ENCODE data around the gene VRK3.

The VRK3 gene

DNA sequence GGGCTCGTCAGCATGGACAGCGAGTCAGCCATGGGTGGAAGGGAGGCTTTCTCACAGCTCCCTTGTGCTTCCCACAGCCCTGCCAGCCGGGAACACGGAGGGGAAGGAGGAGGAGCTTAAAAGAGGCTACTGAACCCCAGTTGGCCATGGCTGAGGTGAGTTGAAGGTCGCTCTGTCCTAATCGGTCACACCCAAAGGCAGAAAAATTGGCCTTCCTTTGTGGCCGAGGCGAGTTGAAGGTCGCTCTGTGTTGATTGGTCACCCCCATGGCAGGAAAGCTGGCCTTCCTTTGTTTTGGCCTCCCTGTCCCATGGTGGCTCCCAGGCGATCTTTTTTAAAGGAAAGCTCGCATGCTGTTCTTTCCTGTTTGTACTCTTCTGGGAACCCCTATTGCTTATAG, 5.8 kb upstream of the VRK3 start:
- no peak for DNase-seq (ENCODE audit: low spot score)

- DNase-seq (ENCODE audit: low spot score): no peak
These were observed 5.1 kb upstream of the VRK3 start for GRCh38 chr19:50030225-50030624.

- DNase-seq (ENCODE audit: low spot score): no peak
These were observed 1.4 kb upstream of the VRK3 start for GRCh38 chr19:50026550-50026906.

GRCh38 chr19:50025794-50026549, 800 bp upstream of the VRK3 start, which contains the start of gene ZNF473:
TSS of gene ZNF473 (plus strand) at chr19:50026005. CDS start at chr19:50031083, 5,078 bp downstream.
- DNase-seq (ENCODE audit: low spot score): peak; percentile 88

GRCh38 chr19:50024719-50025021, 502 bp downstream of the VRK3 start:
- no peak for DNase-seq (ENCODE audit: low spot score)

DNA sequence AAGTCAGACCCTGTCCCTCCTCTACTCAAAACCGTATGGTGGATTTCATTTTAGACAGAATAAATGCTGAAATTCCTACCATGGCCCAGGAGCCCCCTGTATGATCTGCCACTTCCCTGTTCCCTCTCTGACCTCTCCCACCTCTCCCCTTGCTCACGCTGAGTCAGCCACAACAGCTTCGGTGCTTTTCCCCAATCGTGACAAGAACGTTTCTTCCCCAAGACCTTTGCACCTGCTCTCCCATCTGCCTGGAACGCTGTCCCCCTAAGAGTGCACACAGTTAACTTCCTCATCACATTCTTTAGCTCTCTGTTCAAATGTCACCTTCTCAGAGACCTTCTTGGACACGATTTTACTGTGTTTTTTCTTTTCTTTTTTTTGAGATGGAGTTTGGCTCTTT, 2.3 kb downstream of the VRK3 start:
- no peak for DNase-seq (ENCODE audit: low spot score)

DNA sequence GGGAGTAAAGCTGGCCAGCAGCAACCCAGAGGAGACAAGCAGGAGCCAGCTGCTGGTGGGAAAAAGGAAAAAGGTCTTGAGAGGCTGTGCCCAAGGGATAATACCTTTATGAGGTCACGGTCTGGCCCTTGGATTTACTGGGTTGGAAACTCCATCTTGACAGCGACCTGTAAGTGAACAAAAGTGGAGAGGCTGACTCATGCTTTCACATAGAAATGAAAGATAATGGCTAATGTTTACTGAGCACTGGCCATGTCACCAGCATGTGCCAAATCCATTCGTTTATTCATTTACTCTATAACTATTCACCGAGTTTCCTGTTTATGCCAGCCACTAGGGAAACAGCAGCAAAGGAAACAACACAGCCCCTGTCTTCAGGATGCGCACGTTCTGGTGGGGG, 4.7 kb downstream of the VRK3 start:
- DNase-seq (ENCODE audit: low spot score): no peak

DNA sequence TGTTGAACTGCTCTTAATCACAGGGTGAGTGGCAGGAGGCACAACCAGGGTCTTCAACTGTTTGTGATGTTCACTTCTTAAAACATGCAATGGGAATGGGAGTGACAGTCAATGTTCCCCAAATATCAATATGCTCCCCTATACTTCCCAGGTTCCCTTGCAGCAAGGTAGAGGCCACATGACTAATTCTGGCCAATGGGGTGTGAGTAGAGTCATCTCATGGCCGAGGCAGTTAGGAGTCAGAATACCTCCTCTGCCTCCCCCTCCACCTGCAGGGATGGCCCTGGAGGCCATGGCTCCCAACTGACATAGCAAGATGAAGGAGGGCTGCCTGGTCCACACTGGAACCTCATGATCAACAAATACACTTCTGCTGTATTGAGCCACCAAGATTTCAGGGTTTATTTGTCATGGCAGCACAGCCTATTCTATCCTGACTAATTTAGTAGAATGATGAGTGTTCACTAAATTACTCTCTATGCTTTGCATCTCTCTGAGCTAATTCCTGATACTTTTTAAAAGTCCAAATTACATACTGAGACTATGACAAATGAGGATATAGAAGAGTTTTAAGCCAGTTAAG, 8.9 kb downstream of the VRK3 start:
- no peak for DNase-seq (ENCODE audit: low spot score)

DNA sequence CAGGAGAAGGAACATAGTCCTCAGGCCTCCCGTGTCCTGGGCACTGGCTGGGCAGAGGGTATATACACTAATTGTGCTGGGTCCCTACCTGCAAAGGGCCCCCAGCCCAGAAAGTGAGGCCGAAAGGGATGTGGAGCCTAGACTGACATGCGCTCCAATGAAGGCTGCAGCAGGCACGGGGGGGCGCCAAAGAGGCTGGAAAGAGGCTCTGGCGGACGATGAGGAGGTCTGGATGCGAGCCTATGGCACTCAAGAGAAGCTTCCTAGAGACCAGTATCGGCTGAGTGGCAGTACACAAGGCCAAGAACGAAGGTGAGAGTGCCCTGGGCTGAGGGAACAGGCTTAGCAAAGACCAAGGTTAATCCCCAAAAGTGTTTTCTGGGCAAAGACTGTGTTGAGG, 16.6 kb downstream of the VRK3 start:
- DNase-seq (ENCODE audit: low spot score): no peak

- no peak for DNase-seq (ENCODE audit: low spot score)
These were observed 17.2 kb downstream of the VRK3 start for GRCh38 chr19:50007947-50008346.

GRCh38 chr19:50007170-50007569, 18.0 kb downstream of the VRK3 start:
- DNase-seq (ENCODE audit: low spot score): no peak

DNA sequence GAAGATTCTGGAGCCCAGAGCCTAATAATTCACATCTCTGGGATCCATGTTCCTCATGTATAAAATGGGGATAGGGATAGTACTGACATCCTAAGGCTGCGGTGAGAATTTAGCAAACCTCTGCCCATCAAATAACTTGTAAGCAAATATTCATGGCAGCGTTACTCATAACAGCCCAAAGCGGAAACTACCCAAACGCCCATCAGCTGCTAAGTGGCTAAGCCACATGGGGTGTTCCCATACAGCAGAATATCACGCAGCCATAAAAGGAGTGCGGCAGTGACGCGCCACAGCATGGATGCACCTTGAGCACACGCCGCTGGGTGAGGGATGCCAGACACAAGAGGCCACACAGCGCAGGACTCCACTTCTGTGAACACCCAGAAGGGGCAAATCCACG, 19.7 kb downstream of the VRK3 start:
- no peak for DNase-seq (ENCODE audit: low spot score)

GRCh38 chr19:50003810-50004419, 21.3 kb downstream of the VRK3 start:
- no peak for DNase-seq (ENCODE audit: low spot score)

DNA sequence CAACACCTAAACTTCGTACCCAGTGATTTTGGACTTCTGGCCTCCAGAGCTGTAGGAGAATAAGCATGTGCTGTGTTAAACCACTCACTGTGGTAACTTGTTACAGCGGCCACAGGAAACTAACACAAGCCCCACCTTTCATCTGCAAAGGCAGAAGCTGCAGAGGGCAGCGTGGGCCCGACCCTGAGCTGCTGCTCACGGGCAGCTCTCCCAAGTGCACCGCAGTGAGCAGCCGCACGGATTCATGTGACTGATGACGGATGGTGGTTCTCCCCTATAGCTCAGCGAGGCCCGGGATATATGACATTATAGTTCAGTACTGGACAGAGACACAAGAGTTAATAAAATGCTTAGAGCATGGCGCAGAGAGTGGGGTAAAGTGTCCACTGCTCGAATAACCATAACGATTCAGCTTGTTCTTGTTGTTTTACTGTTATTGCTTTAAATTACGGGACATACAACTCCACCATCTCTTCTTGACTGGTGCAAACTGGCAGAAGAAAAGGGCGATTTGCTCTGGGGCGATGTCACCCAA, 21.9 kb downstream of the VRK3 start:
- DNase-seq (ENCODE audit: low spot score): no peak

DNA sequence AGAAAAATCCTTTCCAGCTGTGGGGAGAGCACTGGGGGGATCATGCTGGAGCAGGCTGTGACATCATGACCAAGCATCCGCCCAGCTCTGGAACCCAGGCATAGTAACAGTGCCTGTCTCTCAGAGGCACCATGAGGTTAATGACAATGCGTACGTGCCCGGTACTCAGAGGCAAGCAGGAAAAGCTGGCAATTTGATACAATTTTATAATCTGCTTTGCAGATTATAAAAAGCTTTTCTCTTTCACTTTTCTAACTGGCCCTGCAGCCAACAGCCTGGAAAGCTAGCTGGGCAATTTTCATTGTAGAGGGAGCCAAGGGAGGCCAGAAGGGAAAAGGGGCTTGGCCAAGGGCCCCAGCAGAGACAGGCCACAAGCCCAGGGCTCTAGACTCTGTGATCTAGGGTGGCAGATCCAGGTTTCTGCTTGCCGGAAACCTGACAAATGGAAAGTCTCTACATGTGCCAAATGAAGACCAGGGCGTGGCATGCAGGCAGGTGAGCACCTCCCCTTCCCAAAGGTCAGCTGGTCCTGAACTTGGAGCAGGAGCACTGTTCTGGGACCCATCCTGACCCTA, 22.7 kb downstream of the VRK3 start:
- no peak for DNase-seq (ENCODE audit: low spot score)

GRCh38 chr19:50001775-50002174, 23.4 kb downstream of the VRK3 start:
- DNase-seq (ENCODE audit: low spot score): no peak

DNA sequence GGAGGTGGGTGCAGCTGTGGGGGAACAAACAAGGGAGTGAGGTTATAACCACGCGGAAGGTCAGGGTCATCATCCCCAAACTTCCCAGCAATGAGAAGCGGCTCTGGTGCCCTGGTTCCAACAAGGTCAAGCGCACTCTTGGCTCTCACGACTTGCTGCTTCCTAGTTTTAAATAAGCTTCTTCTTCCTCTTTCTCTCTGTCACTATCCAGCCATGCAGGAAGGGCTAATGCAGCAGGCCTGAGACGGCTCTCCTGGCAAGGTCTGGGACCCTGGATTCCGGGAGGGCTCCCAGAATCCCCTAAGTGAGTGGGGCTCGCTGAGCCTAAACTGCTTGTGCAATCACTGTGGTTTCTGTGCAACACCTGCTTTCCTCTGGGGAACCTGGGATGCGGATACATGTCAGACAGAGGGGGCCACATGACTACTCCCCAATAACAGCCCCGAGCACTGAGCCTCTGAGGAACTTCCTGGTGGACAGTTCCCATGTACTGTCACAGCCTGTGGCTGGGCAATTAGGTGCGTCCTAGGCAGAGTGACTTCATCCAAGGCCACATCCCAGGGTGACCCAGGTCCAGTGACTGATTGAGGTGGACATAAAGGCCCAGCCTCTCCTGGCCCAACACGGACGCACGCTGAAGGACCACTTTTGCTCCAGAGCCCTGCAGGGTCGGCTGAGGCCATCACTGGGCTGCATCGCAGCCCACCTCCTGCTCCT, 24.2 kb downstream of the VRK3 start:
- no peak for DNase-seq (ENCODE audit: low spot score)

DNA sequence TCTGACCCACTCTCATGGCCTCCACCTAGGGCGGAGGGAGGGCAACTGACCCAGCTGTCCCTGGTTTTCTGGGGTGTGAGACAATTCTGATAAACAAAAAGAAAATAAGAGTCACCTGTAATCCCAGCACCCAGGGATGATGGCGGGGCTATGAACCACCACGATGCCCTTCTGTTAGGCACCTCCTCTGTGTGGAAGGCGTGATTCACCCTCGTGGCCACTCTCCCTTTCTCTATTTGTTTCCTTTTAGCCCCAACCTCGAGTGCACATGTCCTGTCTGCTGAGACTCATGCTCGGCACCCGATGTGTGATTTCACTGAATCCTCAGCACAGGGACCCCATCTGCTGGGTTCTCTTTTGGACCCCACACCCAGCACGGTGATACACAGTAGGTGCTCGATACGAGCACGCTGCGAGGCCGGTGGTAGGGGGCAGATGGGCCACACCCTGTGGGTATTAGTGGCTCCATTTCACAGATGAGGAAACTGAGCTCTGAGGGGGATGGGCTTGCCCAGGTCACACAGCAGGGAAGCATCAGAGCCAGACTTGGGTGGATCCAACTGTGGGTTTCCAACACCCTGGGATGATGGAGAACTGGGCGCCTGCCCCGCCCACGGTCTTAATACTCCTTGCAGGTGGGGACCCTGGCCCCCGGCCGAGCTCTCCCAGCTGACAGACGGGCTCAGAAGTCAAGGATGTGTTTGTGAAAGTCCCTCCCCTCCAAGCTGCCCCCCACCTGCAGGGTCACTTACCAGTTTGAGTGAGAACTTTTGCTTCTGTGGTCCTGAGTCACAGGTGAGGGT, 24.9 kb downstream of the VRK3 start:
- no peak for DNase-seq (ENCODE audit: low spot score)

- no peak for DNase-seq (ENCODE audit: low spot score)
These were observed 25.7 kb downstream of the VRK3 start for GRCh38 chr19:49999371-50000010.

DNA sequence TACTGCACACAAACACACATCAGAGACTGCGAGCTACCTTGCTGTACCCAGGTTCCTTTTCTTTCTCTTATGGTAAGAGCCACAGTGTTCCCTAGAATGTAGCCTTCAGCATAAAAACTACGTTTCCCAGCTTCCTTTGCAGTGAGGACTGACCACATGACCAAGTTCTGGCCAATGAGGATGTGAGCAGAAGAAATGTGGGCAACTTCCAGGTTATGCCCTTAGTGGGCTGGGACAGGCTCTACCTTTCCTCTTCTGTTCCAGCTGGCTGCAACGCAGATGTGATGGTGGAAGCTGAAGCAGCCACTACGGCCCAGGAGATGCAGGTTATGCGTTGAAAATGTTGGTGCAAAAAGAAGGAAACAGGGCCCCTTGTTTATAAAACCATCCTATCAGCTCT, 27.5 kb downstream of the VRK3 start:
- DNase-seq (ENCODE audit: low spot score): peak; percentile 82

- no peak for DNase-seq (ENCODE audit: low spot score)
These were observed 36.7 kb downstream of the VRK3 start for GRCh38 chr19:49988433-49988832.

Measured in germinal center (tissue), 1 donor.